ENCODE measurements around the gene SS18L1.

DNA sequence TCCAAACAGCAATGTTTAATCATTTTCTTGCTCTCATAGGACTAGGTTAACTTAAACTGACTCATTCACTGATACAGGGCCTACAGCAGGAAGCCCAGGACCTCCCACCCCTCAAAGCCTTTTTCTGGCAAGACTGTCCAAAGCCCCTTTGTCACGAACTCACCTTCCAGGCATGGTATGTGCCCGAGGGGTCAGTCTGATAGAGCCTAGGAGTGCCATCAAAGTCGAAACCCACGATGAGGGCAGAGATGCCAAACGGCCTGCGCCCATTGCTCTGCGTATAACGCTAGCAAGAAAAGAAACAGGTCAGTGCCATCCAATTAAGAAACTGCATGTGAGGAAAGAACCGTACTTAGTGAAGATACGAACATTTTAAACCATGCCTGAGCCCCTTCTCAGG lies 4.7 kb upstream of the SS18L1 start:
- TF ChIP-seq BHLHE40 (IDR thresholded peaks at IDR 0.05; ENCODE audit: borderline replicate concordance): no peak
- TF ChIP-seq SUZ12 (IDR thresholded peaks at IDR 0.05): no peak
